Right renal pelvis (tissue), 4 donors: ENCODE results near the gene SHC2. TPM values are rescaled to one million over a fixed set of nuclear protein-coding genes. Genes with fewer than 3 reads are reported as not detected.

Experiments
- DNase-seq, 4 donors: peaks; one replicate each; pipeline ENCODE4 v3.0.0-alpha.2; 2013; ENCODE audit warnings: low read depth in 4 of 4, low spot score in 3 of 4, missing footprints in 1 of 4
- polyA plus RNA-seq, 4 donors: library from polyadenylated mRNA; unstranded; fragments of 120-200 nt; gene quantifications; one replicate each; pipeline ENCODE4 v1.2.1, GENCODE V29; 2013; ENCODE audit not compliant: insufficient read length in 4 of 4

The SHC2 gene
- polyA plus RNA-seq, 4 donors = 25.1 to 41.9 (median 28.7) TPM

DNA sequence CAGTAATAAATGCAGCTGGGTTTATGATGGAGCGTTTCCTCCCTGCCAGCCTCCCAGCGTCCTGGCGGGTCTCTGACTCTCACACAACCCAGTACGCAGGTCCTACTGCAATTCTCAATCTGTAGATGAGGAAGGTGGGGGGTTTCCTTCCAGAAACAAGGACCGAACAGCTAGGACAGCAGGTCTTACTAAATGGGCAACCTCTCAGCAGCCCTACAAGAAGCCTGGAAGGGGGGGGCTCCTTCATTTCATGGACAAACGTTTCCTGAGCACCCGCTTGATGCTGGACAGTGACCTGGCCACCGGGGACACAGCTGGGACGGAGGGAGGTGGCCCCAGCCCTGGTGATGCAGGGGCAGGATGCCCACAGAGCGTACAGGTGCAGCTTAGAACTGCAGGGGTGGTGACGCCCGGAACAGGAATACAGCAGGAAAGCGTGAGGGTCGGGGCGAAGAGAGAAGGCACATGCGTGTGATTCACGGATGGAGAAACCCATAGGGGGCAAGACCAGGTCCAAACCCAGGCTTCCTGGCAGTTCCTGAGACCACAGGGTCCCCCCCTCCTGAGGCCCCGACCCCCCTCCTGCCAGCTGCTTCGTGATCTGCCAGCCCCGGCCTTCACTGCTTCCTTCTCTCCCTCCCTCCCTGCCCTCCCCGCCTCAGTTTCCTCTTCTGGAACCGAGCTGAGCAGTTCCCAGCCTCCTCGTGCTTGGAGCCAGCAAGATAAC, 51.2 kb downstream of the SHC2 start:
- DNase-seq = no peak

DNA sequence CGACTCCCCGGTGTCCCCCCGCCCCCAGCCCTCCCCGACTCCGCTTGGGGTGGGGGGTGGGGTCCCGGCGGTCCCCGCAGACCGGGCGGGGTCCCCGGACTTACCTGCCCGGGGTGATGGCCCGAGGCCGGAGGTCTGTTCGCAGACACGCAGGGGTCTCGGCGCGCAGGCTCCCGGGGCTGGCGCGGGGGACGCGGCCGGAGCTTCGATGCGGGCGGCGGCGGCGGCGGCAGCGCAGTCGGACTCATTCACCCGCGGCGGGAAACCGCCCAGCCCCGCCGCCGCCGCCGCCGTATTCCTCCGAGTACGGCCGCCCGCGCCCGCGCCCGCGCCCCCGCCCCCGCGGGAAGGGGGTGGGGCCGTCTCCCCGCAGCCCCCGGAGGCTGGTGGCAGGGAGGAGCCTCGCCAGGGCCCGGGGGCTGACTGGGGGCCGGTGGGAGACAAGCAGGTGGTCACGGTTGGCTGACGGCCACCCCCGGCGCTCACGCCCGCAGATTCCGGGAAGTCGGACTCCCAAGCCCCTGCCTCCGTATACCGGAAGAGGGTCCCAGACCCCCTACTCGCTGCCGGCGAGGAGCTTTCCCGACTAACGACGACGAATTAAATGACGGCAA, 51.8 kb downstream of the SHC2 start, which contains the start of gene C2CD4C:
Gene C2CD4C, minus strand, starts transcription at position 246 of the 614 bp plus-strand sequence. CDS start 786 bp downstream, outside the sequence.
- DNase-seq = no peak

DNA sequence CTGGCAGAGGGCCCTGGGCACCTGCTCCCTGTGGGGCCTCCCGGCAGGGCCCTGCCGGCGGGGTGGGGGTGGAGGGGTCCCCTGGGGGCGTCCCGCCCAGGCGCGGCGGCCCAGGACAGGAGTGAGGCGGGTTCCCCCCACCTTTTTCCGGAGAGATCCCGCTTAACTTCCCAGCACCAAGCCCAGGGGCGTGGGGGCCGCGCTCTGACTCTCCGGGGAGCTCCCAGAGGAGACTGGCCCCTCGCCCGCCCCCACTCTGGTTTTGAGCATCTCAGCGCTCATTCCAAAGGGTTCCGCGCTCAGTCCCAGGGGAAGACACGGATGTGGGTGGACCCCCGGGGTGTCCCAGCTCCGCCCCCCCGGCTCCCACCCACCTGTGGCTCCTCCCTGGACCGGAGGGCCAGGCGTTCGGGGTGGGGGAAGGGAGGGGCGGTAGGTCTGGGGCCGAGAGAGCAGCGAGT, 52.4 kb downstream of the SHC2 start:
- DNase-seq = no peak

DNA sequence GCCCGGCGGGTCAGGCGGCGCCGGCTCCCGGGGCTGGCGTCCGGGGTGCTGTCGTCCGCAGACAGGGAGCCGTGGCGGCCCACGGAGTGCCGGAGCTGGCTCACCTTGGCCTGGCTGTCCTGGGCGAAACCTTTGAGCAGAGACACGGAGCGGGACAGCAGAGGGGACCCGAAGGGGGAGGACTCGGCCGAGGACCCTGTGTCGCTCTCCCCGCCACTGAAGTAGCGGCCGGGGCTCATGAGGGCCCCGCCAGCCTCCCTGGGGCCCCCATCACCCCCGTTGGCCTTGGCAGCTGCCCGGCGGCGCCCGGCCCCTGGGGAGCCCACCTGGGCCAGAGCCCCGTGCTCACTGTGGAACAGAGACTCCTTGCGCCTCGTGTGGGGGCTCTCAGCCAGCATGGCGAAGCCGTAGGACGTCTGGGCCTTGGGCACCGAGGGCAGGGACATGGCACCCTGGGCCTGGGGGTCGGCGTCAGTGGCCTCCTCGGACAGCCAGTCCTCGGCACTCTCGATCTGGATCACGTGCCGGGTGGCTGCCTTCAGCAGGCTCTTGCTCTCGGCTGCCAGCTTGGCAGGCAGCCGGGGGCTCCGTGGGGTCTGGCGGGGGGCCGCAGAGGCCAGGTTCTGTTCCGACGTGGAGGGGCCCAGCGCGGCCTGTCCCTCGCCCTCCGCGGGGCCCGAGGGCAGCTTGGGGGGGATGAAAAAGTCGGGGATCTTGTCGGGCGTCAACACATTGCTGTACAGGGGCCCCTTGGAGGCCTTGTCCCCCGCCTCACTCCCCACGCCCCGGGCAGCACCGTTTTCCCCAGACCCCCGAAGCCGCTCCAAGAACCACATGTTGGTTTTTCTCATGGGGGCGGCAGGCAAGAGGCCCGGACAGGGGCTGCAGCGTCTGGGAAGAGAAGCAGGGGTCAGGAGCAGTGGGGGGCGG, 53.1 kb downstream of the SHC2 start:
- no peak for DNase-seq

DNA sequence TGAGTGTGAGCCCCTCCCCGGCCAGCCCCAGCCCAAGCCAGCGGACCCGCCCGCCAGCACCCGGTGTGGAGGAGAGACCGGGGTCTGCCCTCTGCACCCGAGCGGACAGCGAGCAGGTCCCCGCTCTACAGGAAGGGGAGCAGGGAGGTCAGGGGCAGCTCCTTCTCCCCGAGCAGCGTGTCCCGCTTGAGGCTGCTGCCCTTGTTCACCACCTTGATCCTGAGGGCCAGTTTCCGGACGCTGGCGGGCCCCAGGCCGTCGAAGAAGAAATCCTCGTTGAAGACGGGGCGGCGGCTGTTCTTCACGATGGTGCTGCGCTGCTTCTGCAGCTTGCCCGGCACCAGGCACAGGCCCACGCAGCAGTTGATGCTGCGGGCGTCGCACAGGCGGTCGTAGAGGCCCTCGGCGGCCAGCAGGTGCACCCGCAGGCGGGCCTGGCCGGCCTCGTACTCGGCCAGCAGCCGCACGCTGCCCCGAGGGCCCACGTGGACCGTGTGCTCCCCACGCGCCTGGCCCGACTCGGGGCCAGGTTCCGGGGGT, 53.8 kb downstream of the SHC2 start:
- no peak for DNase-seq

DNA sequence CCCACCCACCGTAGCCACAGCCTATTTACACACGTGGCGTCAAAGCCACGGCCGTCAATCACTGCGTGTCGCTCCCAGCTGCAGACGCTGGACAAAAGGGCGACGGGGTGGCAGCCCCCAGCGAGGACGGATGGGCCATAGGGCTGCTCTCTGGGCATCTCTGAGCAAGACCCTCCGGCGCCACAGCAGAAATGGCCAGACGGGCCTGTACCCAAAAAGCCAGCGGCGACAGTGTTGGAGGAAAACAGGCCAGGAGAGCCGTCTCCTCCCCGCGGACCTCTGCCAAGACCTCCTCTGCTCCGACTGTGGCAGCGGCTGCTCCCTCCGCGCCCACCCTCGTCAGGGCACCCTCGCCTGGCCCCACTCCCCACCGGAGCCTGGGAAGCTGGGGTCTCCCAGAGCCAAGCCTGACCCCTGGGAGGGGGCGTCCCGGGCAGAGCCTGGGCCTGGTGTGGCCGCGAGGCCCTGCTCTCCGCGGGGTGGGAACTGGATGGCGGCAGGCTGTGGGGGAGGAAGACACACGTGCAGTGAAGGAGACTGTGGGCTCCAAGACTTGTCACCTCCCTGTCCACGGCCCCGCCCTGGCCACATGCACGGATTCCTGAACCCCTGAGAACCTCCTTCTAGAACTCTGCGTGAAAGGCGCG, 54.6 kb downstream of the SHC2 start:
- no peak for DNase-seq

DNA sequence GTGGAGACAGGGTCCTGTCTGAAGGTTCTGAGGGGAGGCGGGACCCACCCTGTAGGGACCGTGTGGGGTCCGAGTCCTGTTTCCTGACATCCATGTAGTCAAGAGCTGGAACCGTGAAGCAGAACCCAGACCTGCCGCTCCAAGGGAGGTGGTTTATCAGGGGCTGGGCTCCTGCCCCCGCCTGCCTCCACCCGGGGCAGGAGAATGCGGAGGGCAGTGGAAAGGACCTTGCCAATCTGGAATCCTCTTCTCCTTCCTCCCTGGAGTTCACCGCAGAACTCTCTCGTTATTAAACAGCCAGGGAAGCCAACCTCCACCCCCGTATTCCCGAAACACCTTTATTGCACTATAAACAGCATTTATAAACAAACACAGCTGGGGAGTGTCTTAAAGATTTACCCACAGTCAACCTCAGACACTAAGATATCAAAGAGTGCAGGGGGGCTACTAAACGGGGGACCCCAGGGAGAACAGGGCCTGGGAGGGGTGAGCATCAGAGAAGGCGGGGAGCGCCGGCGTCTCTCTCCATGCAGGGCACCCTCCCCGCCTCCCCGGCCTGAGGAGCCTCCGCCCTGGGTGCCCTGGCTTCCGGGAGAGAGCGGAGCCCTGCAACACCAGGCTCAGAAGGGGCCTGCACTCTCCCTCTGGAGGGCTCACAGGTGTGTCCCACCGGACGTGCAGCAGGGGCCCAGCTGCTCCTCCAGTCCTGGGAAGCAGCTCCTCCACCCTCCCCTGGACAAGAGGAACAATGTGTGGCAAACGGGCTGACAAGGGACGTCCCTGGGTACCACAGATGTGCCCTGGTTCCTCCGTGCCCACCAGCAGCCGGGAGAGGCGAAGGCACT, 55.5 kb downstream of the SHC2 start:
- no peak for DNase-seq

DNA sequence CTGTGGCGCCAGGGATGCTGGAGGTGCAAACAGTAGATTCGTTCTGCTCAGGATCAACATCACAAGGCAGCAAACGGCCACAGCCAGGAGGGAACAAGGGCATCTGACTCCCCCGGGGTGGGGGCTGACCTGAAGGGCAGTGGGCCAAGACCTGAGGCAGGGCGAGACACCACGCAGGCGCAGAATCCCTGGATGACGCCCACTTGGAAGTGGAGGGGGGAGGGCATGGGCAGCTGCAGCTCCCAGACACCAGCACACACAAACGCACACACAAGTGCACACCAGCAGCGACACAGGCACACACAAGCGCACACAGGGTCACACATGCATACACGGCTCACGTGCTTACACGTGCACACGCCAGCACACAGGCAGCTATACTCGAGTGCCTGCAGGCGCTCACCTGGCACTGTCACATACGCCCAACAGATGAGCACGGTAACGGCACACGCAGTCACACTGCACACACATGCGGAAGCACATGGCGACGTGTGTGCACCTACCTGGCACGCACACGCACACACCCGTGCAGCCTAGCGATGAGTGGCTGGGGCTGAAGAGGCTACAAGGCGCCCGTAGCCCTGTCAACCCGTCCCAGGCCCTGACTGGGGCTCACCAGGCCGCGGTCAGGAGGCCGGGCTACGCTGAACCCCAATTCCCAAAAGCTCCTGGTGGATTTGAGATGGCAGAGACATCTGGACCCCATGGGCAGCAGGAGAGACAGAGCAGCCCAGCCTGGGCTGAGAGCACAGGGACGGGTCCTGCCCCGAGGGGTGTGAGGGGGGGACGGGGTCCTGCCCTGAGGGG, 57.4 kb downstream of the SHC2 start:
- DNase-seq = no peak

DNA sequence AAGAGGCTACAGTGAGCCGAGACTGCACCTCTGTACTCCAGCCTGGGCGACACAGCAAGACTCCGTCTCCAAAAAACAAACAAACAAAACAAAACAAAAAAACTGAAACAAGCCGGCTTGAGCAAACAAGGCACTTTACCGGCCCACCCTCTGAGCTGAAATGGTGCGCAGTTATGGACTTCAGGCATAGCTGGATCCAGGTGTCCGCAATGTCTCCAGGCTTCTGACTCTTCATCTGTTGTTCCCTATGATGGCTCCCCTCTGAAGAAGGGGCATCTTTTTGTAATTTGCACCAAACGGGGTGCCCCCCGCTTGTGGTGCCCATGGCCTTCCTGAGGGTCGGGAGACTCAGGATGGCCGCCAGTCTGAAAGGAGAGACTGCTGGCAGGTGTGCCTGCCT, 58.0 kb downstream of the SHC2 start:
- DNase-seq = no peak

DNA sequence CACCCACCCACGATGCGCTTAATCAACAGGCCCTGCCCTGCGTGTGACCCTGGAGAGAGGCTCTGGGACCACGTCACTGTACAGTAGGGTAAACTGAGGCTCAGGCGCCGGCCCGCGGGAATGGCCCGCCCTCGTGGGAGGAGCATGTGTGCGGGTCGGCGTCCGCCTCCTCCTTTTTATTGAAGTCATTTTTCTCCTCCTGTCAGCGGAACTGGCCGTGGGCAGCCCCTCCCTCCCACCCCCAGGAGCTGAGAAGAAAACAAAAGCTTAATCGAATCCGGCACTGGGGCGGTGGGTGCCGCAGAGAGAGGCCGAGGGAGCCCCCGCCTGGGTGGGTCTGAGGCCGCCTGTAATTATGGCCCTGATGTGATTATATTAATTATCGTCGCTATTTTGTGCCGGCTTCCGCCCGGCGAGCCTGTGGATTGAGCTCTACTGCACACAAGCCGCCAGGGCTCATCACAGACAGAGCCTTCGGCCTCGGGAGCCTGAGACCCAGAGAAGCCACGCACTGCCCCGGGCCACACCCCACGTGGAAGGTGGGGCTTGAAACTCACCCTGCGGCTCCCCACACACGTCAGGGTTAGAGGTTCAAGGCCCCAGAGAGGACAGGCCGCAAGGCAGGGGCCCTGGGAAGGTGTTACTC, 58.8 kb downstream of the SHC2 start:
- no peak for DNase-seq

DNA sequence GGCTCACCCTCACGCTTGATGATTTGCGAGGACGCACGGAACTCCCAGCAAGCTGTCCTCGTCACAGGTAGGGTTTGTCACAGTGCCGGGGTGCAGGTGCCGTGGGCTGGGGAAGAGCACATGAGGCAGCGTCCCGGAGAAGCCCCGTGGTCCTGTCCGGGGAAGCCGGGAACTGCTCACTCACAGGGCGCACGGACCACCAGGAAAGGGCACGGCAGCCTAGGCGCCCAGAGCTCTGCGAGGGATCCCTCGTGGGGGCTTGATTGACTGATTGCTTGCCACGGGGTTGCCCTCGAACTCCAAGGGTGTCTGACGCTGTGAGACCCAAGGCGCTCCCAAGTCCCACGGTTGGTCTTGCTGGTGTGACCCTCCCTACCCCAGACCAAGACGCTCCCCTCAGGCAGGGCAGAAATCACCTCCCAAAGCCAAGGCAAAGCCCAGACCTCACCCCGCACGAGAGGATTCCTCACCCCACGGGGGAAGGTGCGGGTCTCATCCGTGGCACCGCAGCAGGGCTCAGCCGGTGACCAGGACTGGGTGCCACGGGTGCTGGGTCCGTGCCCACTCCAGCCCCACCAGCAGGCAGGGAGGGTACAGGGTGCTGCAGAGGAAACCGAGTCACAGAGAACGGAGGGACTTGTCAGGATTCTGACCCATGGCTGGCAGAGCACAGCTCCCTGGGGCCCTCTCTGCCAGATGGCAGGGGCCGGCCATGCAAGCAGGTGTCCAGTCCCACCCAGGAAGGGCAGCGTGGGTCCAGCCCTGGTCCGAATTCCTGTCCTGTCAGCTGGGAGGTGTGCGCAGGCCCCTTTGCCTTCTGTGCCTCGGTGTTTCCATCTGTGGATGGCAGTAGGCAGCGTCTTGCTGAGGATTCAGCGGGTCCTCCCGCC, 59.6 kb downstream of the SHC2 start:
- DNase-seq = no peak

DNA sequence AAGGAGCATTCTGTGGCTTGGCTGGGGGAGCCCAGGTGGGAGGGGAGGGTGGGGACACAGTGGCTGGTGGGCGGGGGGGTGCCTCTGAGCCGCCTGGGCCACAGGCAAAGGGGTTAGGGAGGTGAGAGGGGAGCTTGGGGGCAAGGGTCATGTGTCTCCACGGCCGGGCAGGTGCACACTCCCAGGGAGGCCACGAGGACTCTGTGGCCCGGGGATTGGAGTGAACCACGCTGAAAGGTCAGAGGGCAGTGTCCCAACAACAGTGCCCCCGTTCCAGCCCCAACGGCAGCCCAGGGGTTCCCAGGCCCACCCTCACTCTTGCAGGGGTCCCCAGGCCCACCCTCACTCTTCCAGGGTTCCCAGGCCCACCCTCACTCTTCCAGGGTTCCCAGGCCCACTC, 61.5 kb downstream of the SHC2 start:
- DNase-seq = no peak

DNA sequence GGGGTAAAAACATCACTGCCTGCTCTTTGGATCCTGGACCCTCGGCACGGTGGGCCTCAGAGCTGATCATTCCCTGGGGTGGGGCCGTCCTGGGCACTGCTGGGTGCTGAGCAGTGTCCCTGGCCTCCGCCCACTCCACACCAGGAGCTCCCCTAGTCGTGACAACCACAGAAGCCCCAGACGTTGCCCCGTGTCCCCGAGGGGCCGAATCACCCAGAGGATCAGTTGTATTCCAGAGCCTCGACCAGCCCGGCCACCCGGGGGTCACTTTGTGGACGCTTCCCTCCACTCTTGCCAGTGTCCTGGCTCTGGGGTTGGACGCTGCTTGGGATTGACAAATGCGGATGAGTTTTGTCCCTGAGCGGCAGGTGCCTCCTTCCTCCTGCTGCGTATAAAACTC, 62.1 kb downstream of the SHC2 start:
- DNase-seq = no peak

DNA sequence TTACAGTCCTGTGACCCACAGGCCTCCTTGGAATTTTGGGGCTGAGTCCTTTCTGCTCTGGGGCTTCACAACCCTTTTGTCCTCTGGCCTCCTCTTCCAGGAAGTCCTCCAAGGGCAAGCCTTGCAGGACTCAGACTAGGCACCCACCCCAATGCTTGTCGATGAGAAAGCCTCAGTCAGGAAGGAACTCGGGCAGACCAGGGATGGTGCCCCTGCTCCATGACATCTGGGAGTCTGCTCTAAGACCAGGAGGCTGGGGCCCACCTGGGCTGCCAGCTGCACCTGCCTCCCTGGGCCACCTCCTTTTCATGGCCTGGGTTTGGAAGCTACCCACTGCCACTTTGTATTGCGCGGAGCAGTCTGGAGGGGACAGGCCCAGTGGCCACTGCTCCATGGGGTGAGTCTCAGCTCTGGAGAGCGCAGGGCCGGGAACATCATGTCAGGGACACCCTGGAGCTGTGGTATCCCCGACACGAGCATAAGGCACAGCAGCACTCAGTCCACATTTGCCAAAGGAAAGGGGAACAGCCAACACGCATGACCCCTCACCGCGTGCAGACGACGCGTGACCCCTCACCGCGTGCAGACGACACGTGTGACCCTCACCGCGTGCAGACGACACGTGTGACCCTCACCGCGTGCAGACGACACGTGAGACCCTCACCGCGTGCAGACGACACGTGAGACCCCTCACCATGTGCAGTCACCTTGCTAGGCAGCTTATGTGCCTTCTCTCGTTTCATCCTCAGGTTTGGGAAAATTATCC, 62.7 kb downstream of the SHC2 start:
- DNase-seq = no peak

DNA sequence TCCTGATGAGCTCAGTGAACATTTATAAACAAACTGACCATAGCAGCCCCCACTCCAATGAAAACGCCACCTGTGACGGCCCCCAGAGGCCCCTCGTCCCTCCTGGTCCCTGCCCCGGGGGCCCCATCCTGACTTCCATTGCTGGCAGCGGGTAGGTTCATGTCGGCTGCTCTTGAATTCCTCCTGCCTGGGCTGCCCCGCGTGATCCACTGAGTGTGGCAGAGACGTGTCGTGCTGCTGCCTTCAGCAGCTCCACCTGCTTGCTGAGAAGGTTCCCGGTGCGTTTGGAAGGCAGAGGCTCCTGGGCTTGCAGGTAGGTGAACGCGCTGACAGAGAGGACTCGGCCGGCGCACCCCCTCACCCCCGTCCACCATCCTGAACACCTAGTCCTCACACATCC, 63.5 kb downstream of the SHC2 start:
- no peak for DNase-seq

DNA sequence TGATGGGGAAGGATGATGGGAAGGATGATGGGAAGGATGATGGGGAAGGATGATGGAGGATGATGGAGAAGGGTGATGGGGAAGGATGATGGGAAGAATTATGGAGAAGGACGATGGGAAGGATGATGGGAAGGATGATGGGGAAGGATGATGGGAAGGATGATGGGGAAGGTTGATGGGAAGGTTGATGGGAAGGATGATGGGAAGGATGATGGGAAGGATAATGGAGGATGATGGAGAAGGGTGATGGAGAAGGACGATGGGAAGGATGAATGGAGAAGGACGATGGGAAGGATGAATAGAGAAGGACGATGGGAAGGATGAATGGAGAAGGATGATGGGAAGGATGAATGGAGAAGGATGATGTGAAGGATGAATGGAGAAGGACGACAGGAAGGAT, 65.4 kb downstream of the SHC2 start:
- no peak for DNase-seq
